ENCODE data around the gene EPAS1. TPM values are rescaled to one million over a fixed set of nuclear protein-coding genes. Genes with fewer than 3 reads are reported as not detected.
A peak's percentile ranks its signal among the peaks of the same experiment; 100 is the strongest.

Gene EPAS1
- total and polyA plus RNA-seq, 2 of the 13 experiments (the other 11 are each of a cell fraction or from before 2014, with no cell fraction given): 47.1 to 182 TPM

DNA sequence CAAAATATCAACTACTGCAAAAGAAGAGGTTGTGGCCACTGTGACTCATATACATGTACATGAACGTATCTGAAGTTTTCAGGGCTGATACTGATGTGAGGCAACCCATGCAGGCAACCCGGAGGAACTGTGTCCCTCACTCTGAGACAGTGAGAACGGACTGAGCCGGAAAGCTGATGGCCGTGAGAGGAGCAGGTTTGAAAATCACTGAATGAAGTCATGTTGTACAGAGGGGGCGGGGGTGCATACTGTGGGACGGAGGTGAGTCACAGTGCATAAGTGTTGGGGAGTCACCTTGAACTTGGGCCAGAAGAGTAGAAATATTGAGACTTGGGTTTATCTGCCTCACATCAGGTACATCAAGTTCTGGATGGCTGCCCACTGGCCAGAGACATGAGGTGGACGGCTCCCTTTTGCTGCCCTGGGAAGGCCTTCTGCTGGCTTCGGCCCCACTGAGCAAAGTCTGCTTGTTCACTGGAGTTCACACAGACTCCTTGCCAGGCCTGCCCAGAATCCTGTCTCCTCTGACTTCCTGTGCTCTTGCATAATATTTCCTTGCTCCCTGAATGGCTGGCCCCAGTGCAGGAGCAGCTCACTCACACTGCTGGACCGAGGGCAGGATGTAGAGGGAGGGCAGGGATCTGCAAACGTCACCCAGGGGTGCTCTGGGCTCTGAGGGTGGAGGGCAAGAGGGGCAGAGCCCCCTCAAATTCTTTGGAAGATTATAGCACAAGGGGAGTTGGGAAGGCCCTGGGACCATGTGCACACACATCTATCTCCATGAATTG lies 18.1 kb downstream of the EPAS1 start (continued):
- TF ChIP-seq RORA (CRISPR knock-in tag; IDR thresholded peaks at IDR 0.05): no peak
- TF ChIP-seq, protein P1, sequence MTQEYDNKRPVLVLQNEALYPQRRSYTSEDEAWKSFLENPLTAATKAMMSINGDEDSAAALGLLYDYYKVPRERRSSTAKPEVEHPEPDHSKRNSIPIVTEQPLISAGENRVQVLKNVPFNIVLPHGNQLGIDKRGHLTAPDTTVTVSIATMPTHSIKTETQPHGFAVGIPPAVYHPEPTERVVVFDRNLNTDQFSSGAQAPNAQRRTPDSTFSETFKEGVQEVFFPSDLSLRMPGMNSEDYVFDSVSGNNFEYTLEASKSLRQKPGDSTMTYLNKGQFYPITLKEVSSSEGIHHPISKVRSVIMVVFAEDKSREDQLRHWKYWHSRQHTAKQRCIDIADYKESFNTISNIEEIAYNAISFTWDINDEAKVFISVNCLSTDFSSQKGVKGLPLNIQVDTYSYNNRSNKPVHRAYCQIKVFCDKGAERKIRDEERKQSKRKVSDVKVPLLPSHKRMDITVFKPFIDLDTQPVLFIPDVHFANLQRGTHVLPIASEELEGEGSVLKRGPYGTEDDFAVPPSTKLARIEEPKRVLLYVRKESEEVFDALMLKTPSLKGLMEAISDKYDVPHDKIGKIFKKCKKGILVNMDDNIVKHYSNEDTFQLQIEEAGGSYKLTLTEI (CRISPR knock-in tag; conservative IDR thresholded peaks at IDR 0.05): no peak
- peak; percentile 76; the same call in 1 of the 2 replicates for TF ChIP-seq TRIM24 (CRISPR knock-in tag; IDR thresholded peaks at IDR 0.05)
- TF ChIP-seq SIX1 (CRISPR knock-in tag; IDR thresholded peaks at IDR 0.05; ENCODE audit: borderline replicate concordance): peak; percentile 20; the same call in 1 of the 2 replicates
- TF ChIP-seq ZNF549 (CRISPR knock-in tag; IDR thresholded peaks at IDR 0.05): no peak
- TF ChIP-seq, protein P2, sequence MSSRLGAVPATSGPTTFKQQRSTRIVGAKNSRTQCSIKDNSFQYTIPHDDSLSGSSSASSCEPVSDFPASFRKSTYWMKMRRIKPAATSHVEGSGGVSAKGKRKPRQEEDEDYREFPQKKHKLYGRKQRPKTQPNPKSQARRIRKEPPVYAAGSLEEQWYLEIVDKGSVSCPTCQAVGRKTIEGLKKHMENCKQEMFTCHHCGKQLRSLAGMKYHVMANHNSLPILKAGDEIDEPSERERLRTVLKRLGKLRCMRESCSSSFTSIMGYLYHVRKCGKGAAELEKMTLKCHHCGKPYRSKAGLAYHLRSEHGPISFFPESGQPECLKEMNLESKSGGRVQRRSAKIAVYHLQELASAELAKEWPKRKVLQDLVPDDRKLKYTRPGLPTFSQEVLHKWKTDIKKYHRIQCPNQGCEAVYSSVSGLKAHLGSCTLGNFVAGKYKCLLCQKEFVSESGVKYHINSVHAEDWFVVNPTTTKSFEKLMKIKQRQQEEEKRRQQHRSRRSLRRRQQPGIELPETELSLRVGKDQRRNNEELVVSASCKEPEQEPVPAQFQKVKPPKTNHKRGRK (CRISPR knock-in tag; IDR thresholded peaks at IDR 0.05): peak; percentile 54; the same call in 1 of the 2 replicates
- TF ChIP-seq HOXD1 (CRISPR knock-in tag; IDR thresholded peaks at IDR 0.05): 0 out of 2 replicates have a peak, but pooled peaks have one; percentile 69
- no peak; the same call in 1 of the 2 replicates for TF ChIP-seq SRY (CRISPR knock-in tag; IDR thresholded peaks at IDR 0.05)
- peak; percentile 94 for TF ChIP-seq ZNF296 (CRISPR knock-in tag; conservative IDR thresholded peaks at IDR 0.05)
- no peak for TF ChIP-seq RFX5 (IDR thresholded peaks at IDR 0.05; ENCODE audit: low read depth, low read length)
- peak; percentile 85 for TF ChIP-seq ZBTB38 (CRISPR knock-in tag; IDR thresholded peaks at IDR 0.05)
- TF ChIP-seq, protein P3, sequence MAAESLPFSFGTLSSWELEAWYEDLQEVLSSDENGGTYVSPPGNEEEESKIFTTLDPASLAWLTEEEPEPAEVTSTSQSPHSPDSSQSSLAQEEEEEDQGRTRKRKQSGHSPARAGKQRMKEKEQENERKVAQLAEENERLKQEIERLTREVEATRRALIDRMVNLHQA (CRISPR knock-in tag; IDR thresholded peaks at IDR 0.05): no peak
- TF ChIP-seq ZNF350 (CRISPR knock-in tag; IDR thresholded peaks at IDR 0.05; ENCODE audit: borderline replicate concordance, low read depth): peak; percentile 92; the same call in 1 of the 2 replicates
- no peak for TF ChIP-seq HMGA1 (CRISPR knock-in tag; conservative IDR thresholded peaks at IDR 0.05)
- peak; percentile 78; the same call in 1 of the 2 replicates for TF ChIP-seq MYNN (CRISPR knock-in tag; IDR thresholded peaks at IDR 0.05; ENCODE audit: low read depth)
- TF ChIP-seq FOXA3 (CRISPR knock-in tag; IDR thresholded peaks at IDR 0.05): peak; percentile 83
- TF ChIP-seq MBD4 (IDR thresholded peaks at IDR 0.05; ENCODE audit: borderline replicate concordance, low read length): no peak
- TF ChIP-seq SP140L (CRISPR knock-in tag; IDR thresholded peaks at IDR 0.05; ENCODE audit: borderline replicate concordance): peak; percentile 94; the same call in 1 of the 2 replicates
- TF ChIP-seq KAT8 (CRISPR knock-in tag; IDR thresholded peaks at IDR 0.05): peak; percentile 88
- TF ChIP-seq, protein P4, sequence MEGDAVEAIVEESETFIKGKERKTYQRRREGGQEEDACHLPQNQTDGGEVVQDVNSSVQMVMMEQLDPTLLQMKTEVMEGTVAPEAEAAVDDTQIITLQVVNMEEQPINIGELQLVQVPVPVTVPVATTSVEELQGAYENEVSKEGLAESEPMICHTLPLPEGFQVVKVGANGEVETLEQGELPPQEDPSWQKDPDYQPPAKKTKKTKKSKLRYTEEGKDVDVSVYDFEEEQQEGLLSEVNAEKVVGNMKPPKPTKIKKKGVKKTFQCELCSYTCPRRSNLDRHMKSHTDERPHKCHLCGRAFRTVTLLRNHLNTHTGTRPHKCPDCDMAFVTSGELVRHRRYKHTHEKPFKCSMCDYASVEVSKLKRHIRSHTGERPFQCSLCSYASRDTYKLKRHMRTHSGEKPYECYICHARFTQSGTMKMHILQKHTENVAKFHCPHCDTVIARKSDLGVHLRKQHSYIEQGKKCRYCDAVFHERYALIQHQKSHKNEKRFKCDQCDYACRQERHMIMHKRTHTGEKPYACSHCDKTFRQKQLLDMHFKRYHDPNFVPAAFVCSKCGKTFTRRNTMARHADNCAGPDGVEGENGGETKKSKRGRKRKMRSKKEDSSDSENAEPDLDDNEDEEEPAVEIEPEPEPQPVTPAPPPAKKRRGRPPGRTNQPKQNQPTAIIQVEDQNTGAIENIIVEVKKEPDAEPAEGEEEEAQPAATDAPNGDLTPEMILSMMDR (CRISPR knock-in tag; IDR thresholded peaks at IDR 0.05): peak; percentile 24
- TF ChIP-seq DR1 (CRISPR knock-in tag; IDR thresholded peaks at IDR 0.05): peak; percentile 31; the same call in 1 of the 2 replicates
- peak; percentile 93 for TF ChIP-seq DPF2 (CRISPR knock-in tag; IDR thresholded peaks at IDR 0.05; ENCODE audit: borderline replicate concordance, low read depth)
- peak; percentile 94 for TF ChIP-seq HOXA3 (CRISPR knock-in tag; IDR thresholded peaks at IDR 0.05)
- peak; percentile 93 for TF ChIP-seq ZFX (CRISPR knock-in tag; IDR thresholded peaks at IDR 0.05; ENCODE audit: low read depth)
- peak; percentile 73; the same call in 1 of the 2 replicates for TF ChIP-seq TOE1 (CRISPR knock-in tag; IDR thresholded peaks at IDR 0.05)
